ELR (cell line): Measurements from ENCODE around the gene HEYL.
"Not testable (repeated sequence)": the region's sequence is repeated elsewhere in the genome, so short reads cannot be mapped to it uniquely, and the experiment has no call there.

Source experiments
- DNase-seq: peaks from one replicate; pipeline ENCODE4 v3.0.0-alpha.2; 2015; ENCODE audit warnings: low read depth

HEYL gene

DNA sequence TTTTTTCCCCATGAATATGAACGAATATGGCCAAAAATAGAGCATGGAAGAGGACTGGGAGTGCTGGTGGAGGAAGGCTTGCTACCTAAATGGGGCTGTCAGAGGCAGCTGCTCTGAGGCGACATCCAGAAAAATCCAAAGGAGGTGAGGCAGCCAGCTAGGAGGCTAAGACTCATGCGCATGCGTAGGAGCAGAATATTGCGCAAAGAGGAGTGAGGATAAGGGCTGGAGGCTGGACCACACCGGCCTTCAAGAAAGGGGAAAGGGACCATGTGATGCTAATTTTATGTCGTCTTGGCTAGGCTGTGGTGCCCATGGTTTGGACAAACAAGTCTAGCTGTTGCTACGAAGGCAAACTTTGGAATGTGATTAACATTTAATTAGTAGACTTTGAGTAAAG lies 30.5 kb downstream of the HEYL start:
- DNase-seq = no peak

DNA sequence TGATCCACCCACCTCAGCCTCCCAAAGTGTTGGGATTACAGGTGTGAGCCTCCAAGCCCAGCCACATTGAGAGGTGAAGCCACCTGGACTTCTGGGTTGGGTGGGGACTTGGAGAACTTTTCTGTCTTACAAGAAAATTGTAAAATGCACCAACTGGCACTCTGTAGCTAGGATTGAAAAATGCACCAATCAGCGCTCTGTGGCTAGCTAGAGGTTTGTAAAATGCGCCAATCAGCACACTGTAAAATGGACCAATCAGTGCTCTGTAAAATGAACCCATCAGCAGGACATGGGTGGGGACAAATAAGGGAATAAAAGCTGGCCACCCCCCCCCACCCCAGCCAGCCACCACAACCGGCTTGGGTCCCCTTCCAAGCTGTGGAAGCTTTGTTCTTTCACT lies 35.8 kb downstream of the HEYL start:
- not testable (repeated sequence) for DNase-seq

DNA sequence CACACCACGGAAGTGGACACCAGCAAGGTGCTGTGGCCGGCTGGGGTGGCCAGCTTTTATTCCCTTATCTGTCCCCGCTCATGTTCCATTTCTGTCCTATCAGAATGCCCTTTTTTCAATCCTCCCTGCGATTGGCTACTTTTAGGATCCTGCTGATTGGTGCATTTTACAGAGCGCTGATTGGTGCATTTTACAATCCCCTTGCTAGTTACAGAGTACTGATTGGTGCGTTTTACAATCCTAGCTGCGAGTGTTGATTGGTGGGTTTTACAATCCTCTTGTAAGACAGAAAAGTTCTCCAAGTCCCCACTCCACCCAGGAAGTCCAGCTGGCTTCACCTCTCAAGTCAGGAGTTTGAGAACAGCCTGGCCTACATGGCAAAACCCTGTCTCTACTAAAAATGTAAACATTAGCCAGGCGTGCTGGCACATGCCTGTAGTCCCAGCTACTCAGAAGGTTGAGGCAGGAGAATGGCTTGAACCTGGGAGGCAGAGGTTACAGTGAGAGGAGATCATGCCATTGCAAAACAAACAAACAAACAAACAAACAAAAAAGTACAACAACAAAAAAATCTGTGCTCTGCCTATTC lies 37.7 kb downstream of the HEYL start:
- not testable (repeated sequence) for DNase-seq

- no peak for DNase-seq
Measured at GRCh38 chr1:39596163-39596562, 43.3 kb downstream of the HEYL start.

DNA sequence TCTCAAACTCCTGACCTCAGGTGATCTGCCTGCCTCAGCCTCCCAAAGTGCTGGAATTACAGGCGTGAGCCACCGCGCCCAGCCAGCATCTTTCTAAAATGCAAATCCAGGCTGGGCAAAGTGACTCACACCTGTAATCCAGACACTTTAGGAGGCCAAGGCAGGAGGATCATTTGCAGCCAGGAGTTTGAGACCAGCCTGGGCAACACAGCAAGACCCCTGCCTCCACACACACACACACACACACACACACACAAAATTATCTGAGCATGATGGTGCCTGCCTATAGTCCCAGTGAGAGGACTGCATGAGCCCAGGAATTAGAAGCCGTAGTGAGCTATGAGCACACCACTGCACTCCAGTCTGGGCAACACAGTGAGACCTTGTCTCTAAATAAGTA lies 46.1 kb downstream of the HEYL start:
- DNase-seq = no peak

DNA sequence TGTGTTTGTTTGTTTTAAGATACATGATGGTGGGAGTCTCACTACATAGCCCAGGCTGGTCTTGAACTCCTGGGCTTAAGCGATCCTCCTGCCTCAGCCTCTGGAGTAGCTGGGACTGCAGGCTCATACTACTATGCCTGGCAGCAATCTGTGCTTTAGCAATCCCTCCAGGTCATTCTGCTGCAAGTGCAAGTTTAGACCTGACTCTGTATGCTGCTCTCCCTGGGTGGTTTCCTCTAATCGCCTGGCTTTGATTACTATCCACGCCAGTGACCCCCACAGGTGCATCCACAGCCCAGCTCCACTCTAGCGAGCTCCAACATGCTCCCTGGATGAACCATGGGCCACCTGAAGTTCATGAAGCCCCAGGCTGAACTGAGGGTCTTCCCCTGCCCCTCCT lies 47.4 kb downstream of the HEYL start:
- no peak for DNase-seq

- peak; percentile 72 for DNase-seq
Measured at GRCh38 chr1:39590546-39590945, 48.9 kb downstream of the HEYL start.

DNA sequence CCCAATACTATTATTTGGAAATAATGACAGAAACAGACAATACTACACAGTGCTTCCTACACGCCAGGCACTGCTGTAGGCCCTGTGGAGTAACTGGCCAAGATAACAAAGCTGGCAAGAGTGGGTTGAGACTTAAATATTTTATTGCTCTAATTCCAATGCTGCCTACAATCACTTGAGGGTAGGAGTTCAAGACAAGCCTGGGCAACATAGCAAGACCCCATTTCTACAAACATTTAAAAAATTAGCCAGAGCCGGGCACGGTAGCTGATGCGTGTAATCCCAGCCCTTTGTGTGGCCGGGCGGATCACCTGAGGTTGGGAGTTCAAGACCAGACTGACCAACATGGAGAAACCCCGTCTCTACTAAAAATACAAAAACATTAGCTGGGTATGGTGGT lies 53.5 kb downstream of the HEYL start:
- no peak for DNase-seq

GRCh38 chr1:39576016-39576657 lies 63.3 kb downstream of the HEYL start:
- DNase-seq = no peak

DNA sequence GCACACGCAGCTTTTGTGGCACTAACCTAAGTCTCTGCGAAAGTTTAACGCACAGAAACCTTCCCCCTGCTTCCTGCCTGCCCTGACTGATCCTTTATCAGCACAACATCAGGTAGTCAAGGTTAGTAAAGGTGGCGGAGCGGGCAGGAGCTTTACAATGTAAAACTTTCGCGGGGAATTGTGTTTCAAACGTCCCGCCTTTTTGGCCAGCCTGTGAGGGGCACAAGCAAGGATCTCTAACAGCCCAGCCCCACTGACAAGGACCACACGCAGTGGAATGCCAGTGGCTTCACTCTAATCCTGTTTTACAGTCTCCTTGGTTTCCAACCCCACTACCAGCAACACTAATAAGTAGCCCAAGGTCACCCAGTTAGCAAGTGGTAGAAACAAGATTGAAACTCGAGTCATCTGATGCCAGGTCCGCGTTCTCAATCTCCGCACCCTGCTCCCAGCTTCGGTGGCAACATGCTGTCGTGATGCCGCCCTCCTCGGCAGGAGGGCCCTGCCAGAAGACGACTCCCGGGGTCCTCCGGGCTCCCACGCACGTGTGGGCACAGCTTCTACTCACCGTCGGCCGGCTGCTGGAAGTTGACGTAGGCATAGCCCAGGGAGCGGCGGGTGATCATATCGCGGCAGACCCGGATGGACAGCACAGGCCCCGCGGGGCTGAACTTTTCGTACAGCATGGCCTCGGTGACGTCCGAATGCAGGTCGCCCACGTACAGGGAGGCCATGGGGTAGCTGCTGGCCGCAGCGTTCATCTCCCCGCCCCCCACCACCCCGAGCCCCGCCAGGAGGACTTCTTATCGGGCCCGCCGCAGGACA lies 64.0 kb downstream of the HEYL start:
- DNase-seq = peak; percentile 69

- DNase-seq = peak; percentile 54
Measured at GRCh38 chr1:39574646-39575045, 64.8 kb downstream of the HEYL start.
